GM10248 (cell line): ENCODE measurements around the gene WIPF3.

Experiments
- CTCF ChIA-PET: fragments of 300-600 bp; sonication (Branson Sonifier 250); formaldehyde crosslinking; extraction: SDS; loops from one replicate; lab custom pipeline; 2021; ENCODE audit warnings: antibody characterized with exemption; lab: Yijun Ruan, JAX
- POLR2A ChIA-PET: fragments of 350-650 bp; sonication (Branson Sonifier 250); formaldehyde crosslinking; extraction: SDS; loops from one replicate; lab custom pipeline; 2020; ENCODE audit warnings: antibody characterized with exemption; lab: Yijun Ruan, JAX
- DNase-seq: peaks from one replicate; pipeline ENCODE4 v3.0.0; 2012; ENCODE audit errors: extremely low spot score
- CTCF ChIP-seq: IDR thresholded peaks from 2 replicates; pipeline ENCODE4 v1.5.1; 2012; ENCODE audit warnings: mild to moderate bottlenecking, low read depth; ENCODE audit errors: extremely low read depth, missing control alignments, control extremely low read depth

WIPF3 gene

GRCh38 chr7:29920491-29920890, 114.2 kb downstream of the WIPF3 start:
- ChIA-PET POLR2A (no interaction called here), CTCF (interaction anchor here (0.7 to 3.6 kb wide), 23 partner anchors 11 to 998 kb away, joined by 3 to 34 read pairs (median 6); no protein-coding TSS in a partner anchor)
- no peak for DNase-seq
- no peak for TF ChIP-seq CTCF

DNA sequence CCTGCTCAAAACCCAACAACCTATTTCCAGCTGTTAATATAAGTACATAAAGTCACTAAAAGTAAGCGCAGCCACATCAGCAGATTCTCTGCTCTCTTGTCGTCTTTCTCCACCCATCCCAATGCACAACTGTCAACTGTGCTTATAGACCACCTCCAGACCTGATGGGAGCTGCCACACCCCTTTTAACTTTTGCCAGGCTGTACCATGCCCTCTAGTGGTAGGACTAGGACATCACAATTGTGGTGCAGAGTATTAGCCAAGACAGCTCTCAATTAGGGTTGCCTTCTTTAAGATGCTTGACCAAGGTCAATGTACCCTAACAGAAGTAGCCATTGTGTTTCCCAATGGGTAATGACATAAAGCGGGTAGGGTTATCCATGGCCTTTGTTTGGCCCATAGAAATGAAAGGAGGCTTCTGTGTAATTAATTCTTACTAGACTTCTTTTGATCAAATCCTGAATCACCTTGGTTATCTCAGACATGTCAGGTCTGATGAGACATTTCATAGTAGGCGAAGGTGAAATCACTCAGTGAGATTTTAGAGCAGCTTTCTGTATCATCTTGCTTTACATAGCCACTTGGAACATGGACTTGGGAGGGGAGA, 115.2 kb downstream of the WIPF3 start:
- CTCF ChIA-PET = interaction anchor here (0.7 to 3.6 kb wide), 34 partner anchors 9 to 1296 kb away, joined by 3 to 34 read pairs (median 4); no protein-coding TSS in a partner anchor
- TF ChIP-seq CTCF = peak; percentile 74
- POLR2A ChIA-PET = no interaction called here
- DNase-seq = peak; percentile 60

GRCh38 chr7:29922921-29923700, 116.8 kb downstream of the WIPF3 start:
- no peak for DNase-seq
- POLR2A ChIA-PET = no interaction called here
- CTCF ChIA-PET = interaction anchor here (0.8 to 3.4 kb wide), 8 partner anchors 9 to 173 kb away, joined by 3 to 33 read pairs (median 6); no protein-coding TSS in a partner anchor
- no peak for TF ChIP-seq CTCF

- no peak for TF ChIP-seq CTCF
- DNase-seq = no peak
- CTCF ChIA-PET = interaction anchor here (1.0 to 1.4 kb wide), 2 partner anchors 27 to 32 kb away, joined by 4 to 5 read pairs; no protein-coding TSS in a partner anchor
- POLR2A ChIA-PET = no interaction called here
Measured at GRCh38 chr7:29924006-29924405, 117.7 kb downstream of the WIPF3 start.

GRCh38 chr7:29924684-29925083, 118.4 kb downstream of the WIPF3 start:
- peak; percentile 36 for DNase-seq
- ChIA-PET POLR2A (no interaction called here), CTCF (interaction anchor here (1.0 kb wide), 1 partner anchor 32 kb away, joined by 4 read pairs; no protein-coding TSS in a partner anchor)
- TF ChIP-seq CTCF = no peak

DNA sequence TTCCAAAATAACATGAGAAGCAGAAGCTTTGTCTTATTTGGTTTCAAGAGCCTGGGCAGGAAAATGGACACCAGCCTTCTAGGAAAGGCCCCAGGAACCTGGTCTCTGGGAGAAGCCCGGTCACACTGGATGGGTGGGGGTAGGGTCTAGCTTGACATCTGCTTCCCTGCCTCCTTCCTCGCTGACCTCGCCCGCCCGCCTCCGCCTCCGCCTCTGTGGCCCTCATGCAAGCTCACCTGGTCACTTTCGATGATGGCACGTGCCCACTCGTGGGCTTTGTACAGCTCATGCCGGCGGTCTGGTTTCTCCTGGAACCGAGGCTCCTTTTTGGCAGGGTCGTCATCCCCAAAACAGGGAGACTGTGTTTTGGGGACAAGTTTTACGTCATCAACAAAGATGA, 119.9 kb downstream of the WIPF3 start:
- no peak for TF ChIP-seq CTCF
- ChIA-PET CTCF (no interaction called here), POLR2A (no interaction called here)
- no peak for DNase-seq
